Effector memory CD8-positive, alpha-beta T cell (primary cell): ENCODE measurements around the gene SLC9A9.

Source experiments
- ATAC-seq: fragments of 150-1000 bp; cut with Tn5 transposase; replicated peaks from 2 replicates; pipeline ENCODE4 v1.10.0; 2021; ENCODE audit warnings: mild to moderate bottlenecking, moderate library complexity
- DNase-seq, 3 experiments: peaks; one replicate each; pipeline ENCODE4 v3.0.0; 2021
- H3K27ac Mint-ChIP-seq, 2 donors: one replicate each; pipeline ENCODE4 v1.8.0; 2022; ENCODE audit warnings: mild to moderate bottlenecking in 2 of 2, mixed read lengths in 2 of 2, moderate library complexity in 2 of 2
- H3K27me3 Mint-ChIP-seq, 2 donors: one replicate each; pipeline ENCODE4 v1.8.0; 2022; ENCODE audit warnings: mixed read lengths in 2 of 2
- H3K36me3 Mint-ChIP-seq: one replicate; pipeline ENCODE4 v1.8.0; 2022; ENCODE audit warnings: mild to moderate bottlenecking, moderate library complexity, mixed read lengths; ENCODE audit not compliant: insufficient read depth
- H3K4me1 Mint-ChIP-seq, 2 donors: one replicate each; pipeline ENCODE4 v1.8.0; 2022; ENCODE audit warnings: low read depth in 2 of 2, mixed read lengths in 2 of 2
- H3K4me3 Mint-ChIP-seq, 2 donors: one replicate each; pipeline ENCODE4 v1.8.0; 2022; ENCODE audit warnings: mild to moderate bottlenecking in 2 of 2, mixed read lengths in 2 of 2, moderate library complexity in 2 of 2
- H3K9me3 Mint-ChIP-seq, 2 donors: one replicate each; pipeline ENCODE4 v1.8.0; 2022; ENCODE audit warnings: mixed read lengths in 2 of 2

The SLC9A9 gene

GRCh38 chr3:143309705-143310104, 538.6 kb downstream of the SLC9A9 start:
- H3K27me3 Mint-ChIP-seq, result no peaks in the 10 kb centered on the region
- no peak for ATAC-seq
- H3K4me3 Mint-ChIP-seq, result no peak overlapping the region
- DNase-seq, result no peak
- no peaks in the 10 kb centered on the region for H3K9me3 Mint-ChIP-seq
- peaks cover 5% of the 10 kb centered on the region for H3K36me3 Mint-ChIP-seq
- no peaks in the 10 kb centered on the region for H3K4me1 Mint-ChIP-seq
- H3K27ac Mint-ChIP-seq, result no peak overlapping the region

GRCh38 chr3:143307613-143308183, 540.6 kb downstream of the SLC9A9 start:
- Mint-ChIP-seq H3K4me1 (no peaks in the 10 kb centered on the region), H3K27me3 (no peaks in the 10 kb centered on the region), H3K9me3 (no peaks in the 10 kb centered on the region), H3K36me3 (peaks cover 4% of the 10 kb centered on the region), H3K27ac (no peak overlapping the region), H3K4me3 (no peak overlapping the region)
- DNase-seq, result no peak
- no peak for ATAC-seq

DNA sequence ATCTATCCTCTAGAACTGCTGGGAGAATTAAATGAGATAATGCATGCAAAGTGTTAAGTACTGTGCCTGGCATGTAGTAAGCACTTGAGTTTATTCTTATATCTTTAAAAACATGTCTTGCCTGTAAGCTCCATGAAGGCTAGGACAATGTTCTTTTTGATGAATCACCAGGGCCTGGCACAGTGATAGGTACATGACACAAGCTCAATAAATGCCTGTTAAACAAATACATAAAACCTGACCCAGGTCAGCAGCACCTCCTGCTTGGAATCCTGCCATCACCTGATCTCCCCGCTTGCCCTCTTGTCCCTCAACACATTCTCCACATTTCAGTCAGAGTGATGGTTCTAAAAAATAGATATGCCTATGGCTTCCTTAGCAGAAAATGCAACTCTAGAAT, 541.9 kb downstream of the SLC9A9 start:
- no peak for DNase-seq
- no peaks in the 10 kb centered on the region for H3K9me3 Mint-ChIP-seq
- H3K4me3 Mint-ChIP-seq, result no peak overlapping the region
- no peak for ATAC-seq
- H3K4me1 Mint-ChIP-seq, result no peaks in the 10 kb centered on the region
- no peak overlapping the region for H3K27ac Mint-ChIP-seq
- no peaks in the 10 kb centered on the region for H3K27me3 Mint-ChIP-seq
- H3K36me3 Mint-ChIP-seq, result peaks cover 3% of the 10 kb centered on the region

GRCh38 chr3:143302638-143303171, 545.6 kb downstream of the SLC9A9 start:
- H3K27me3 Mint-ChIP-seq, result no peaks in the 10 kb centered on the region
- peak overlapping the region in 1 of 2 donors; percentile 74 for H3K27ac Mint-ChIP-seq
- H3K4me1 Mint-ChIP-seq, result no peaks in the 10 kb centered on the region
- H3K9me3 Mint-ChIP-seq, result no peaks in the 10 kb centered on the region
- ATAC-seq (no peak), DNase-seq (no peak)
- H3K36me3 Mint-ChIP-seq, result peaks cover 3% of the 10 kb centered on the region
- no peak overlapping the region for H3K4me3 Mint-ChIP-seq

DNA sequence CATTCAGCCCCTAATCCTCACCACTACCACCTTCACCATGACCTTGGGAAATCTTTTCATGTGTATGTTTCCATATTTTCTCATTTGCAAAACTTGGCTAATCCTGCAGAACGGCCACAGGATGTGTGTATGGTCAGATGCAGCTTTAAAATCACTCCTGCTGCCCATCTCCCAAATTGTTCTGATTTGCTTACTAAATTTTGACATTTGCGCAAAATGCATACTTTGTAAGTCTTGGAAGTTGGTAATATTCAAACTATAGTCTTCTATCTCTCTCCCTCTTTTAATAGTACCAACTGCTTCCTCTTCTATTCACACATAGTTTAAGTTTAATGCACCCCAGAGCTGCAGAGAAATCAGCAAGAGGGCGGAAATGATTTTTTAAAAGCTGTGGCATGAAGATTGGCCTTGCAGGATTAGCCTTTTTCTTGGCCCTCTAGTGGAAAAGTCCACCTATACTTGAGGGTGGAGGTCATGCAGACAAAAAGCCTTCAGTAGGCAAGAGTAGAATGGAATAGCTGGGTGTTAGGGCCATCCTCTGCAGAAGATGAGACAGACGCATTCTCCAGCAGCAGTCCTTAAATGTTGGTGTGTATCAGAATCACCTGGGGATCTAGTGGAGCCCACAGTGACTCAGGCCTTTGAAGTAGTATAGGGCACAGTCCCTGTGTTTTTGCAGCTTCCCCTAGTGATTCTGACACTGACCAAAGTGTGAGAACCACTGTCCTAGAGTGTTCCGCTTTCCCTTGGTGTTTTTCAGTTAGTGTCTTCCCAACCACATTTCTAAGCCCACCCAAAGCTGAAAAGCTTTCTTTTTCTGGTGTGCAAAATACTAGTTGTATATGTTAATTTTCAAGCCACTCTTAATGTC, 547.0 kb downstream of the SLC9A9 start:
- Mint-ChIP-seq H3K27ac (no peak overlapping the region), H3K27me3 (no peaks in the 10 kb centered on the region), H3K4me1 (no peaks in the 10 kb centered on the region), H3K36me3 (peaks cover 3% of the 10 kb centered on the region), H3K9me3 (no peaks in the 10 kb centered on the region), H3K4me3 (no peak overlapping the region)
- DNase-seq (no peak), ATAC-seq (peak; percentile 29)

DNA sequence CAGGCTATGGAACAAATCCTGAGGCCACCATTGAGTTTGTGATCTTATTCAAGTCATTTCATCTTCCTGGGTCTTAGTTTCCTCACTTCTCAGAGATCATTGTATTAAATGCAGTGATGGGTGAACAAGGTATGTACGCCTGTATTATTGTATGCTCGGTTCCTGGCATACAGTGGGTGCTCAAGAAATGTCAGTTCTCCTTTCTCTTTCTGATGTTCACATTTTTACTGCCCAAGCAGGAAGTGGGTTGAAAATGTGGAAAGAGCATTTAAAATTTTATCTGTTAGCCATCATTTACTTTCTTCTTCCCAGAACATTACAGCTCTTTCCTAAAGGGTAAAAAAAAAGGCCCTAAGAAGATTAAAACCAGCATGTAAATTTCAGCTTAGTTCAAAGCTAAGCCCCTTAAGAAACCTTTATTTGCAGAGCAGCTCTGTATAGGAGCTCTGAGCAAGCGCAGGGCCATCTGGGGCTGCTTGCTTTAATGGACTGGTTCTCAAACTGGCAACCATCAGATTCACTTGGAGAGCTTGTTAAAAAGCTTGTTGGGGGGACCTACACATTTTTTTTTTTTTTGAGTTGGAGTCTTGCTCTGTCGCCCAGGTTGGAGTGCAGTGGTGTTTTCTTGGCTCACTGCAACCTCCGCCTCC, 549.3 kb downstream of the SLC9A9 start:
- no peaks in the 10 kb centered on the region for H3K9me3 Mint-ChIP-seq
- DNase-seq, result no peak
- no peak overlapping the region for H3K4me3 Mint-ChIP-seq
- H3K36me3 Mint-ChIP-seq, result peaks cover 3% of the 10 kb centered on the region
- no peaks in the 10 kb centered on the region for H3K4me1 Mint-ChIP-seq
- no peak for ATAC-seq
- no peaks in the 10 kb centered on the region for H3K27me3 Mint-ChIP-seq
- no peak overlapping the region for H3K27ac Mint-ChIP-seq

- H3K4me3 Mint-ChIP-seq, result no peak overlapping the region
- no peak for DNase-seq
- no peak for ATAC-seq
- no peaks in the 10 kb centered on the region for H3K9me3 Mint-ChIP-seq
- H3K36me3 Mint-ChIP-seq, result peaks cover 3% of the 10 kb centered on the region
- H3K4me1 Mint-ChIP-seq, result no peaks in the 10 kb centered on the region
- H3K27ac Mint-ChIP-seq, result no peak overlapping the region
- no peaks in the 10 kb centered on the region for H3K27me3 Mint-ChIP-seq
These were observed 549.9 kb downstream of the SLC9A9 start for GRCh38 chr3:143298380-143298779.

DNA sequence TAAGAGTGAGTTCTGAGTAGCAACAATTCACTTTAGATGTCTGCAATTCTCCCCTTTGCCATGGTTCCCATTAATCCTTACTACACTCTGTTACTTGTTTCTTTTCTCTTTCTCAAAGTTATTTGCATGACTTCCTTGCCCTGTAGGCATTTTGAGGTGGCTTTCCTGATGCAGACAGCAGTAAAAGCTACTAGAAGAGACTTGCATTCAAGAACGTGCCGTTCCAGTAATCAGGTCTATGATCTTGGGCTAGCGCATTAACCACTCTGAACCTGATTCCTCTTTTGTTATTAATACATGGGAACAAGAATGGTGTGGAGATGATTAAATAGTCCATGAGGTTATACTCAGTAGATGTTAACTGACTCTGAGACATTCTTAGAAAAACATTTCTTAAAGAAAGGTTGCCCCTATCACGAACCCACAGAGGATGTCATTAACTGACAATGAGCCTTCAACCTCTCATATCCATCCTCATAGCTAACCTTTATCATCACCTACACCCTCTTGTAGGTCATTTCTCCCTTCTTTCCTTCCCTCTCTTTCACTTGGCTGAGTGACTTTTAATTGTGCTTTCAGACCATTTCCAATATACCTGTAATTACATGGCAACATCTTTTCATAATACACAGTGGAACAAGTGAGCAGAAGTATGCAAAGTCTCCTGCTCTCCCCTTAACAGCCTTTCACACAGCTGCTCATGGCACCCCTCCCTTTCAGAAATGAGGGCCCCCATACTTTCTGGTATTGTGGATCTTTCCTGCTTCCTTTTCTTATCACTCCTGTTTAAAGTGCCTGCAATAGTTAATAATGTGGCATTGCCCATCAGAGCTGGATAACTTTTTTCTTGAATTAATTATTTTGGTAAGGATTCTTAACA, 552.8 kb downstream of the SLC9A9 start:
- Mint-ChIP-seq H3K9me3 (no peaks in the 10 kb centered on the region), H3K27me3 (no peaks in the 10 kb centered on the region), H3K36me3 (no peaks in the 10 kb centered on the region), H3K4me3 (no peak overlapping the region), H3K4me1 (no peaks in the 10 kb centered on the region), H3K27ac (no peak overlapping the region)
- DNase-seq (no peak), ATAC-seq (no peak)

DNA sequence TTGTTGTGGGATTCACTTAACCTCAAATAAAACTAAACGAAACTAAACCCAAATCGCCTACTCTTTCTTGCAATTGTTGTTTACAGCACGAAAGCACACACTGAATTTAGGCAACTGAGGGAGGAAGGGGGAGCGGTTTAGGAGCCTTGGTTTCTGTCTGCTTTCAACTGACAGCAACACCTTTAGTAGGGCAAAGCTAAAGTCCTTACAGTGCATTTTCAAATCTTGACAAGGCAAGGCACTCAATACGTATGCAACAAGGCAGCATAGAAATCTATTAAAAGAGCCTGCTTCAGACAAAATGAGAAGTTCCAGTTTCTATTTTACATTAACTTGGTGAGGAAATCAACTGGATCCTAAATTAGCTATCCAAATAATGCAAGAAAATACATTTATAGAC, 554.1 kb downstream of the SLC9A9 start:
- Mint-ChIP-seq H3K9me3 (no peaks in the 10 kb centered on the region), H3K27ac (no peak overlapping the region), H3K27me3 (no peaks in the 10 kb centered on the region), H3K36me3 (no peaks in the 10 kb centered on the region), H3K4me1 (peaks cover 0 to 3% of the 10 kb centered on the region in 2 donors), H3K4me3 (no peak overlapping the region)
- DNase-seq (no peak), ATAC-seq (no peak)

- H3K9me3 Mint-ChIP-seq, result no peaks in the 10 kb centered on the region
- no peaks in the 10 kb centered on the region for H3K36me3 Mint-ChIP-seq
- peaks cover 0 to 3% of the 10 kb centered on the region in 2 donors for H3K4me1 Mint-ChIP-seq
- DNase-seq, result no peak
- H3K27ac Mint-ChIP-seq, result no peak overlapping the region
- no peaks in the 10 kb centered on the region for H3K27me3 Mint-ChIP-seq
- no peak overlapping the region for H3K4me3 Mint-ChIP-seq
- ATAC-seq, result no peak
These were observed 556.3 kb downstream of the SLC9A9 start for GRCh38 chr3:143291836-143292447.

DNA sequence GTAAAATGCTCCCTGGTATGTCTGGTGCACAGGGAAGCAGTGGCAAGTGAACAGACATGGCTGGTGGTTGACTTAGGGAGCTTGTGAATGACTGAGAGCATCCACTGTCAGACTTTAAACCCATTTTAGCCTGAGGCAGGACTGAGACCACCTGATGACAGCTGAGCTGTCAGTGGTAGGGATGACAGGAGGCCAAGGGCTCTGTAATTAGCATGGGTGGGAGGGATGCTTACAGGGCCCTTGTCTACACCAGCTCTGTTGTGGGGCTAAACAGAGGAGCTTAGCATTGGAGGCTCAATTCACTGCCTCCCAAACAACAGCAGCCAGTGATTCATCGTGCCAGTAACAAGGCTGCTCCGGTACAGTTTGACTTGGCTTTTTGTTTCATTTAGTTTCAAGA, 559.3 kb downstream of the SLC9A9 start:
- ATAC-seq, result no peak
- H3K4me3 Mint-ChIP-seq, result no peak overlapping the region
- H3K4me1 Mint-ChIP-seq, result peaks cover 0 to 3% of the 10 kb centered on the region in 2 donors
- H3K36me3 Mint-ChIP-seq, result no peaks in the 10 kb centered on the region
- no peak for DNase-seq
- H3K9me3 Mint-ChIP-seq, result no peaks in the 10 kb centered on the region
- H3K27me3 Mint-ChIP-seq, result no peaks in the 10 kb centered on the region
- H3K27ac Mint-ChIP-seq, result no peak overlapping the region

GRCh38 chr3:143287403-143287802, 560.9 kb downstream of the SLC9A9 start:
- no peak for ATAC-seq
- H3K36me3 Mint-ChIP-seq, result no peaks in the 10 kb centered on the region
- H3K27ac Mint-ChIP-seq, result no peak overlapping the region
- no peaks in the 10 kb centered on the region for H3K27me3 Mint-ChIP-seq
- no peaks in the 10 kb centered on the region for H3K9me3 Mint-ChIP-seq
- H3K4me1 Mint-ChIP-seq, result peaks cover 0 to 3% of the 10 kb centered on the region in 2 donors
- no peak overlapping the region for H3K4me3 Mint-ChIP-seq
- no peak for DNase-seq
